Ovary (tissue), 9 donors: ENCODE measurements around the gene ZMAT2. TPM values are rescaled to one million over a fixed set of nuclear protein-coding genes. Genes with fewer than 3 reads are reported as not detected.
"Not testable (repeated sequence)": the region's sequence is repeated elsewhere in the genome, so short reads cannot be mapped to it uniquely, and the experiment has no call there.

Experiments
- DNase-seq, 5 donors: peaks; one replicate each; pipeline ENCODE4 v3.0.0-alpha.2; 2019 to 2020
- H3K27ac ChIP-seq, 2 donors: fragments of 200-600 bp; one replicate each; pipeline versions ENCODE4 v1.5.1 to v1.8.0; 2019 to 2022
- H3K27me3 ChIP-seq: fragments of 200-600 bp; one replicate; pipeline ENCODE4 v1.8.0; 2022
- H3K36me3 ChIP-seq: fragments of 200-600 bp; sonication (generic); one replicate; pipeline ENCODE4 v1.5.1; 2019
- H3K4me1 ChIP-seq: one replicate; pipeline ENCODE4 v1.8.1; 2013; ENCODE audit warnings: mild to moderate bottlenecking, moderate library complexity; ENCODE audit not compliant: insufficient read depth
- H3K4me3 ChIP-seq: fragments of 200-600 bp; sonication (generic); one replicate; pipeline ENCODE4 v1.5.1; 2017
- H3K9me3 ChIP-seq, 2 donors: fragments of 200-600 bp in 1 of 2; sonication (generic) in 1 of 2; one replicate each; pipeline versions ENCODE4 v1.5.1 to v1.8.1; 2013 to 2019; ENCODE audit warnings: mild to moderate bottlenecking in 1 of 2, moderate library complexity in 1 of 2
- CTCF ChIP-seq, 3 donors: fragments of 450-650 bp in 2 of 3; fragments of 200-600 bp in 1 of 3; IDR thresholded peaks; one replicate each; pipeline versions ENCODE4 v1.5.1 to v1.8.0; 2016 to 2022; ENCODE audit warnings: antibody characterized with exemption in 3 of 3, mild to moderate bottlenecking in 1 of 3
- EP300 ChIP-seq: sonication (generic); formaldehyde crosslinking; IDR thresholded peaks from one replicate; pipeline ENCODE4 v1.6.1; 2017; ENCODE audit warnings: antibody characterized with exemption
- POLR2A ChIP-seq: fragments of 450-650 bp; IDR thresholded peaks from one replicate; pipeline ENCODE4 v1.6.1; 2017; ENCODE audit warnings: antibody characterized with exemption, mild to moderate bottlenecking, moderate library complexity
- WGBS, 3 donors: extraction: QIAGEN DNeasy Blood & Tissue Kit in 1 of 3; methylation state at CpG; one replicate each; pipeline versions ENCODE4 v1.1.5 to v1.1.7; 2013 to 2017; 5-methylcytosine and 5-hydroxymethylcytosine counted together
- intact Hi-C, 4 donors: fragments of 100-400 bp; cut with DNase I; formaldehyde crosslinking; loops; one replicate each; pipeline versions ENCODE4 v1.11.0 to v1.15.1; 2022 to 2023
- polyA plus RNA-seq, 2 donors: library from polyadenylated mRNA; stranded (reverse); fragments of 200-250 nt in 1 of 2; fragments of 350-450 nt in 1 of 2; fragmentation: Illumina TruSeq in 1 of 2; extraction: RNeasy Lipid Tissue Mini Kit (QIAGEN cat#74804) in 1 of 2; gene quantifications; one replicate each; pipeline ENCODE4 v1.2.3, GENCODE V29; 2013 to 2014
- total RNA-seq, 7 donors: library from RNA; depleted of rRNA in 2 of 7; stranded (reverse); fragments of >200 nt in 2 of 7; fragmentation: NEBNext Ultra II Directional in 3 of 7; extraction: Animal tissue kit (Norgen Biotek cat#: 25700) in 3 of 7; gene quantifications; one replicate each; pipeline versions ENCODE4 v1.1.0 to v1.2.4, GENCODE V29; 2016 to 2023
- donor health status: DM: no; HTN: no; CAD: no; lungs with moderate emphysema.
- donor health status: DM: no; HTN: no; CAD: no.
- donor health status: Bipolar disorder and iron deficiency.
- donor health status: DM: yes; HTN: yes; CAD: no.
- donor health status: DM: no; HTN: no; CAD: no.
- donor health status: DM: yes; HTN: yes; CAD: no.

The ZMAT2 gene
- total and polyA plus RNA-seq, 9 donors, result 22.9 to 126 (median 40.7) TPM

- H3K27ac ChIP-seq, result no peak overlapping the region
- H3K27me3 ChIP-seq, result no peaks in the 10 kb centered on the region
- no peaks in the 10 kb centered on the region for H3K4me1 ChIP-seq
- no peaks in the 10 kb centered on the region for H3K9me3 ChIP-seq
- TF ChIP-seq CTCF (IDR thresholded peaks at IDR 0.05) (no peak), EP300 (no peak), POLR2A (no peak)
- no peaks in the 10 kb centered on the region for H3K36me3 ChIP-seq
- intact Hi-C loops, result loop anchor here in 1 of 4 donors (10.0 kb wide), 1 partner anchor 349 kb away; the partner anchor contains the start of gene SLC4A9
- no peak for DNase-seq
- H3K4me3 ChIP-seq, result no peak overlapping the region
- 81 to 93% (median 88%) methylated on average over 1 of the region's 1 CpG for WGBS, 3 donors
Observed at GRCh38 chr5:140713562-140714094, 13.4 kb downstream of the ZMAT2 start.

- H3K27ac ChIP-seq, H3K27me3 ChIP-seq, H3K36me3 ChIP-seq, DNase-seq, H3K4me1 ChIP-seq, H3K4me3 ChIP-seq, H3K9me3 ChIP-seq: not testable (repeated sequence)
- intact Hi-C loops, result loop anchor here in 1 of 4 donors (10.0 kb wide), 1 partner anchor 351 kb away; the partner anchor contains the start of gene SLC4A9
- WGBS, 3 donors, result 90 to 93% (median 92%) methylated on average over 2 of the region's 2 CpGs
Observed at GRCh38 chr5:140716238-140716637, 16.0 kb downstream of the ZMAT2 start.

DNA sequence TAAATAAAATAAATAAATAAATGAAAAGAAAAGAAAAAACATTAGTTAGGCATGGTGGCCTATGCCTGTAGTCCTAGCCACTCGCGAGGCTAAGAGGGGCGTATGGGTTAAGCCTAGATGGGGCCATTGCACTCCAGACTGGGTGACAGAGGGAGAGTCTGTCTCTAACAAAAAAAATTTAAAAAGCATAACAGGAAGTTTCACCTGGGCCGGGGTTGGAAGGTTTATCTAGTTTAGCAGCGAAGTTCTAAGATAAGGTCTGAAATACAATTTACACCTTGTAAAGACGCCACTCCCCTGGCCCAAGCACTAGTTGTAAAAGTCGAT is 18.0 kb downstream of the ZMAT2 start:
- Histone ChIP-seq H3K4me3 (no peak overlapping the region), H3K27ac (no peak overlapping the region), H3K9me3 (no peaks in the 10 kb centered on the region), H3K4me1 (no peaks in the 10 kb centered on the region), H3K27me3 (no peaks in the 10 kb centered on the region), H3K36me3 (no peaks in the 10 kb centered on the region)
- TF ChIP-seq EP300, result no peak
- no peak for TF ChIP-seq POLR2A
- TF ChIP-seq CTCF (IDR thresholded peaks at IDR 0.05), result no peak
- intact Hi-C loops, result loop anchor here in 1 of 4 donors (10.0 kb wide), 1 partner anchor 353 kb away; the partner anchor contains the start of gene SLC4A9
- DNase-seq, result no peak
- 78 to 84% (median 82%) methylated on average over 7 of the region's 7 CpGs for WGBS, 3 donors

- WGBS, 3 donors, result 55 to 58% (median 55%) methylated on average over 6 of the region's 6 CpGs
- H3K4me3 ChIP-seq, H3K4me1 ChIP-seq, H3K27ac ChIP-seq, H3K9me3 ChIP-seq, DNase-seq, H3K27me3 ChIP-seq, H3K36me3 ChIP-seq, intact Hi-C loops: not testable (repeated sequence)
Observed at GRCh38 chr5:140720738-140721137, 20.5 kb downstream of the ZMAT2 start.

DNA sequence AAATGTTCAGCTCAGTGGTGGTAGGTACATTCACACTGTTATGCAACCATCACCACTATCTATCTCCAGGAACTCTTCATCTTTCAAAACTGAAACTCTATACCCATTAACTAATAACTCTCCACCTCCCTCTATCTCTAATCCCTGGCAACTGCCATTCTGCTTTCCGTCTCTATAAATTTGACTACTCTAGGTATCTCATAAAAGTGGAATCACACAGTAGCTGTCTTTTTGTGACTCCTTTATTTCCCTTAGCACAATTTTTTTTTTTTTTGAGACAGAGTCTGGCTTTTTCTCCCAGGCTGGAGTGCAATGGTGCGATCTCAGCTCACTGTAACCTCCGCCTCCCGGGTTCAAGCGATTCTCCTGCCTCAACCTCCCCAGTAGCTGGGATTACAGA is 21.1 kb downstream of the ZMAT2 start:
- DNase-seq, H3K4me1 ChIP-seq, H3K27me3 ChIP-seq, H3K4me3 ChIP-seq, intact Hi-C loops, H3K9me3 ChIP-seq, H3K27ac ChIP-seq, H3K36me3 ChIP-seq: not testable (repeated sequence)
- WGBS, 3 donors, result 82 to 83% (median 82%) methylated on average over 5 of the region's 5 CpGs

DNA sequence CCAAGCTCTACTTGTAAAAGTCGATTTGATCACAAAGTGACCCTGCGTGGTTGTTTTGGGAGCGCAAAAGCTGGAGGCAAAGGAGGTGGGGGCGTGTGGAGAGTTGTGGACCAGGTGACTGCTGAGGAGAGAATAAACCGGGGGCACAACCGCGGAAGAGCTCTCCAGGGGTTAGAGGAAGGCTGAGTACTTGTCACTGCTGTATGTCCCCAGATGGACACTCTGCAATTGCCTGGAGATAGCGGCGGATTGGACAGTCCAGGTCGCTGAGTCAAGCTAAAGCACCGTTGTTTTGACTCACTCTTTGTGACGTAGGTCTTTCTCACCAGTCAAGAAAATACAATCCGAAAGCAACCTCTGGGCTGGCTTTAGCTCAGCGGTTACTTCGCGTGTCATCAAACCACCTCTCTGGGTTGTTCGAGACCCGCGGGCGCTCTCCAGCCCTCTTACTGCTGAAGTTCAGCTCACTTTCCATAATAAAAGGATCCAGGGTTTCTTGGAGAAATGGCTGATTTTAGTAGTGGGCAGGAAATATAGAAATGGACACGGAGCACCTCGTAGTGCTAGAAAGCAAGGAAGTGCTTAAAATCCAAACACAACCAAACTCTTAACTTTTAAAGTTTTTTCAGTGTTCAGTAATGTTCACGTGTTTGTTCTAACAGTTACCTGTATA is 25.7 kb downstream of the ZMAT2 start:
- WGBS, 3 donors, result 8 to 15% (median 8%) methylated on average over 23 of the region's 23 CpGs
- Histone ChIP-seq H3K27ac (no peak overlapping the region), H3K27me3 (peaks cover 2% of the 10 kb centered on the region), H3K4me3 (no peak overlapping the region), H3K36me3 (no peaks in the 10 kb centered on the region), H3K9me3 (no peaks in the 10 kb centered on the region), H3K4me1 (no peaks in the 10 kb centered on the region)
- peak in 3 of 5 donors; percentile 26 to 51 (median 41) for DNase-seq
- intact Hi-C loops, result no loop called here
- TF ChIP-seq EP300, result no peak
